ENCODE measurements around the gene TM4SF4.

GRCh38 chr3:149454746-149455145 lies 19.8 kb upstream of the TM4SF4 start:
- no peak for TF ChIP-seq EZH2phosphoT487 (conservative IDR thresholded peaks at IDR 0.05; ENCODE audit: low read length)
- no peak for TF ChIP-seq CTCF (IDR thresholded peaks at IDR 0.05; ENCODE audit: insufficient read depth, low read length, poor library complexity, severe bottlenecking)

Measured in SU-DHL-6 (cell line).